Measurements from ENCODE around the gene CITED2. TPM values are rescaled to one million over a fixed set of nuclear protein-coding genes. Genes with fewer than 3 reads are reported as not detected.

Gene CITED2
- total RNA-seq, 4 donors from 2014 or later, result 53.4 to 260 (median 159) TPM

DNA sequence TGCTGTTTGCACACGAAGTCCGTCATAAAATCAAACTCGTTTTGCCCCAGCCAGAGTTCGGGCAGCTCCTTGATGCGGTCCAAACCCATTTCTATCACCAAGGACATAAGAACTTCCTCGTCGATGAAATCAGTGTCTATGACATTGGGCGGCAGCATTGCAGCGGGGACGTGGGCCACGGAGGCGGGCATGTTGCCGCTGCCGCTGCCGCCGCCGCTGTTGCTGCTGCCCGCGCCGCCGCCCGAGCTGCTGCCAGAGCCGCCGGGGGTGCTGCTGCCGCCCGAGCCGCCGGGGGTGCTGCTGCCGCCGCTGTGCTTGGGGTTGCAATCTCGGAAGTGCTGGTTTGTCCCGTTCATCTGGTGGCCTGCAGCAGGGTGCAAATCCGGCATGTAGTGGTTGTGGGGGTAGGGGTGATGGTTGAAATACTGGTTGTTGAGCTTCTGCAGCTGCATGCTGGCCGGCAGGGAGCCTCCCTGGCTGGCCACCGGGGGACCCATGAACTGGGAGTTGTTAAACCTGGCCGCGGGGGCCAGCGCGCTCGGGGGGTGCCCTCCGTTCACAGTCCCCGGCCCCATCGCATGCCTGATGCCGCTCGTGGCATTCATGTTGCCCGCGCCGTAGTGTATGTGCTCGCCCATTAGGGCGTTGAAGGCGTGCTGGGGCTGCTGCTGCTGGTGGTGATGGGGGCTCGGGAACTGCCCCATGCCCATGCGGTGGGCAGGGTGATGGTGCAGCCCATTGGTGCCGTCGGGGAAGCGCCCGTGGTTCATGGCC is 1.1 kb downstream of the CITED2 start:
- peaks cover 0 to 4% of the 10 kb centered on the region in 2 donors for H3K4me1 ChIP-seq
- H3K4me3 ChIP-seq, result peak overlapping the region; percentile 80 to 89
- H3K27ac ChIP-seq, result peak overlapping the region; percentile 95 to 99
- no peaks in the 10 kb centered on the region for H3K27me3 ChIP-seq
- intact Hi-C loops (cut with DNase I; ENCODE audit: low total_unique reads), result loop anchor here (10.0 kb wide), 1 partner anchor 221 kb away; no protein-coding TSS in a partner anchor
- no peaks in the 10 kb centered on the region for H3K9me3 ChIP-seq
- TF ChIP-seq CTCF (IDR thresholded peaks at IDR 0.05) (peak in 1 of 4 experiments; percentile 33), POLR2A (IDR thresholded peaks at IDR 0.05) (no peak)
- no peaks in the 10 kb centered on the region for H3K36me3 ChIP-seq
- DNase-seq, result peak; percentile 45 to 56

- Histone ChIP-seq H3K27ac (peak overlapping the region; percentile 95 to 99), H3K36me3 (no peaks in the 10 kb centered on the region), H3K27me3 (no peaks in the 10 kb centered on the region), H3K9me3 (no peaks in the 10 kb centered on the region), H3K4me1 (peaks cover 0 to 4% of the 10 kb centered on the region in 2 donors), H3K4me3 (peak overlapping the region; percentile 80 to 89)
- intact Hi-C loops (cut with DNase I; ENCODE audit: low total_unique reads), result loop anchor here (10.0 kb wide), 1 partner anchor 222 kb away; no protein-coding TSS in a partner anchor
- no peak for DNase-seq
- TF ChIP-seq CTCF (IDR thresholded peaks at IDR 0.05) (no peak), POLR2A (IDR thresholded peaks at IDR 0.05) (no peak)
Observed at GRCh38 chr6:139372326-139373153, 1.9 kb downstream of the CITED2 start.

- Histone ChIP-seq H3K4me3 (peak overlapping the region; percentile 80 to 89), H3K9me3 (no peaks in the 10 kb centered on the region), H3K4me1 (peaks cover 0 to 4% of the 10 kb centered on the region in 2 donors), H3K27me3 (no peaks in the 10 kb centered on the region), H3K27ac (peak overlapping the region; percentile 95 to 99), H3K36me3 (no peaks in the 10 kb centered on the region)
- TF ChIP-seq POLR2A (IDR thresholded peaks at IDR 0.05) (no peak), CTCF (IDR thresholded peaks at IDR 0.05) (no peak)
- intact Hi-C loops (cut with DNase I; ENCODE audit: low total_unique reads), result loop anchor here (10.0 kb wide), 1 partner anchor 223 kb away; no protein-coding TSS in a partner anchor
- DNase-seq, result no peak
Observed at GRCh38 chr6:139371421-139372203, 2.8 kb downstream of the CITED2 start.

DNA sequence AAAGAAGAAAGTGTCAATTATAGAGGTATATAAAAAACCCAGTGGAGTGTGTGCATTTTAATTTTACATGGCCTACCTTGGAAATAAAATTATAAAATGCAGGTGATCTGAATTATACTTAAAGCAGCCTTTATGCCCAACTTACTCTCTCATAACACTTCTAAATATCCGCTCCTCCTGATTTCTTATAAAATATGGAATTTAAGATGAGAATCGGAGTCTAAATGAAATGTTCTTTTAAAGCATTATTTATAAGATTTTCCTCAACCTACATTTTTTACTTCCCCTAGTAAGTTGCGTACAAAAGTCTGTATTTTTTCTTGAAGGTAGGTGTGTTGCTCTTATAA is 3.5 kb downstream of the CITED2 start:
- Histone ChIP-seq H3K27ac (peak overlapping the region; percentile 95 to 99), H3K36me3 (no peaks in the 10 kb centered on the region), H3K4me1 (peaks cover 0 to 4% of the 10 kb centered on the region in 2 donors), H3K9me3 (no peaks in the 10 kb centered on the region), H3K4me3 (peak overlapping the region; percentile 80 to 89), H3K27me3 (no peaks in the 10 kb centered on the region)
- TF ChIP-seq POLR2A (IDR thresholded peaks at IDR 0.05) (no peak), CTCF (IDR thresholded peaks at IDR 0.05) (no peak)
- intact Hi-C loops (cut with DNase I; ENCODE audit: low total_unique reads), result loop anchor here (10.0 kb wide), 1 partner anchor 224 kb away; no protein-coding TSS in a partner anchor
- DNase-seq, result no peak

Measured in uterus (tissue), 4 donors.